Measurements from ENCODE around the gene ASB1. TPM values are rescaled to one million over a fixed set of nuclear protein-coding genes. Genes with fewer than 3 reads are reported as not detected.

Gene ASB1
- total RNA-seq, 1 donor from 2014 or later = 29.7 TPM

DNA sequence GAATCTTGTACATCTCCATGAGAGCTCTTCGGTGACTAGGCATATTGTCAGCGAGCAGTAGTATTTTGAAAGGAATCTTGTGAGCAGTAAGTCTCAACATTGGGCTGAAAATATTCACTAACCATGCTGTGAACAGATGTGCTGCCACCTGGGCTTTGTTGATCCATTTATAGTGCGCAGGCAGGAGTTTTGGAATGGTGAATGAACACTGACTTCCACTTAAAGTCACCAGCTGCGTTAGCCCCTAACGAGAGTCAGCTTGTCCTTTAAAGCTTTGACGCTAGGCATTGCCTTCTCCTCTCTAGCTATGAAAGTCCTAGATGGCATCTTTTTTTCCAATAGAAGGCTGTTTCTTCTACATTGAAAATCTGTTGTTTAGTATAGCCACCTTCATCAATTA, 4.1 kb downstream of the ASB1 start:
- TF ChIP-seq CTCF (conservative IDR thresholded peaks at IDR 0.05; ENCODE audit: low read depth, low read length) = no peak
- no peak overlapping the region for H3K4me3 ChIP-seq (ENCODE audit: low read depth, low read length)
- DNase-seq (ENCODE audit: low read depth) = no peak

DNA sequence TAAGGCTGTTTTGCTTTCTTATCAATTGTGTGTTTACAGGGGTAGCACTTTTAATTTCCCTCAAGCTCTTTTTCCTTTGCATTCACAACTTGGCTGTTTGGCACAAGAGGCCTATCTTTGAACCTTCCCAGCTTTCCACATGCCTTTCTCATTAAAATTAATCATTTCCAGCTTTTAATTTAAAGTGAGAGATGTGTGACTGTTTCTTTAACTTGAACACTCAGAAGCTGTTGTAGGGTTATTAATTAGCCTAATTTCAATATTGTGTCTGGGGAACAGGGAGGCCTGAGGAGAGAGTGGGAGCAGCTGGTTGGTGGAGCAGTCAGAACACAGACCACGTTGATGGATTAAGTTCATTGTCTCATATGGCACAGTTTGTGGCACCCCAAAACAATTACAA, 4.7 kb downstream of the ASB1 start:
- DNase-seq (ENCODE audit: low read depth) = no peak
- TF ChIP-seq CTCF (conservative IDR thresholded peaks at IDR 0.05; ENCODE audit: low read depth, low read length) = no peak
- no peak overlapping the region for H3K4me3 ChIP-seq (ENCODE audit: low read depth, low read length)

DNA sequence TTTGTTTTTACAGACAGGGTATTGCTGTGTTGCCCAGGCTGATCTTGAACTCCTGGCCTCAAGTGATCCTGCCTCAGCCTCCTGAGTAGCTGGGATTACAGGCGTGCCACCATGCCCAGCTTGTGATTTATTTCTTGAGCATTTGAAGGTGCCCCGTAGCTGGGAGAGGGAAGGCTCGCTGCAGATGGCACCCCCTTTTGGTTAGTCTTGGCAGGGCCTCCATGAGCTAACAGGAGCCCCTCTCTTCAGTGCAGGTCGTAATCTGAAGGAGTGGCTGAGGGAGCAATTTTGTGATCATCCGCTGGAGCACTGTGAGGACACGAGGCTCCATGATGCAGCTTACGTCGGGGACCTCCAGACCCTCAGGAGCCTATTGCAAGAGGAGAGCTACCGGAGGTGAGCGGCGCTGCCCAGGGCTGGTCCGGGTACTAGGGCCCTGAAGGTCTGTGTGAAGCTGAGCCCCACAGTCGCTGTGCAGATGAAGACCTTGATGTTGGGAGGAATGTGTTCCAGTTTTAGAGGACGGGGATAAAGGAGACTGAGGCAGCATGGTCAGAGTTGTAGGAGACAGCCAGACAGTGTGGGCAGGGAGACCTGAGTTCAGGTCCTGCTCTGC, 6.7 kb downstream of the ASB1 start:
- no peak overlapping the region for H3K4me3 ChIP-seq (ENCODE audit: low read depth, low read length)
- TF ChIP-seq CTCF (conservative IDR thresholded peaks at IDR 0.05; ENCODE audit: low read depth, low read length) = no peak
- no peak for DNase-seq (ENCODE audit: low read depth)

GRCh38 chr2:238433941-238434845, 7.5 kb downstream of the ASB1 start:
- H3K4me3 ChIP-seq (ENCODE audit: low read depth, low read length) = no peak overlapping the region
- TF ChIP-seq CTCF (conservative IDR thresholded peaks at IDR 0.05; ENCODE audit: low read depth, low read length) = no peak
- DNase-seq (ENCODE audit: low read depth) = no peak

DNA sequence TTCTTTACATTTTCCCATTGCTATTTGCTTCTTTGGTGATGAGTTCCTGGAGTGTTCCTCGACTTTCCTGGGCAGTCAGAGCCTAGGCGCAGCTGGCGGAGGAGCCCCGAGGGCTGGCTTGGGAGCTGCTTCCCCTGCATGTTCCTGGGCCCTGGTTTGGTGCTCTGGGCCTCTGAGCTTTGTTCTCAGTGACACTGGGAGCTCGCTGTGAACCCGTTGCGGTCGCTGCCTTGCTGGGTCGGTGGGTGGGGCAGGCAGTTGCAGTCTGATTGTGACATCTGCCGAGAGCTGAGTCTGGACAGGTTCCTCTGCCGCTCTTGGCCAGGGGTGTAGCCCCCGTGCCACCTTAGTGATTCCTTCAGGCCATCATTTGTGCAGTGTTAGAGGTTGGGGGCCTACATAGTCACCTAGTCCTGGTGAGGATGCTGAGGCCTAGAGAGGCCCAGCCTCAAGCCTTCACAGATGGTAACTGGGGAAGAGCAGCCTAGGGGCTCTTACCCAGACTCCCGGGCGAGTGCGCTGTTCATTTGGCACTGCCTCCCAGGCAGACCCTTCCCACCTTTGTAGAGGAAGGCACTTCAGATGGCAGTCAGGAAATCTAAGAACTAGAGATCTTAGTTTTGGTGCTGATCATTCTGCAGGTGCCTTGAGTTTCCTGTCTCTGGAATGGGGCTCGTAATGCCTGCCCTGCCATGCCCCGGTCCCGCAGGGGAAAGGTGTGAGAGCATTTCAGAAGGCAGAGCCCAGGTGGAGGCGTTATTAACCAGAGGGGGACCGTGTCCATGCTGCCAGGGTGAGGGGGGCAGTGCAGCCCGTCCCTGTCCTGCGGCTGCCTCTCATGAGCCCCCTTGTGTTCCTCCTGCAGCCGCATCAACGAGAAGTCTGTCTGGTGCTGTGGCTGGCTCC, 8.4 kb downstream of the ASB1 start:
- DNase-seq (ENCODE audit: low read depth) = no peak
- H3K4me3 ChIP-seq (ENCODE audit: low read depth, low read length) = no peak overlapping the region
- TF ChIP-seq CTCF (conservative IDR thresholded peaks at IDR 0.05; ENCODE audit: low read depth, low read length) = no peak

DNA sequence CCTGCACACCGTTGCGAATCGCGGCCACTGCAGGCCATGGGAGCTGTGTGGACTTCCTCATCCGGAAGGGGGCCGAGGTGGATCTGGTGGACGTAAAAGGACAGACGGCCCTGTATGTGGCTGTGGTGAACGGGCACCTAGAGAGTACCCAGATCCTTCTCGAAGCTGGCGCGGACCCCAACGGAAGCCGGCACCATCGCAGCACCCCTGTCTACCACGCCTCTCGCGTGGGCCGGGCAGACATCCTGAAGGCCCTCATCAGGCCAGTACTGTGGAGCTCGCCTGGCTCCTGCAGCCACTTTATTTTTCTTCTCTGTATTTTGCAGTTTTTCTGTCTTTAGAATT, 9.0 kb downstream of the ASB1 start:
- no peak for DNase-seq (ENCODE audit: low read depth)
- TF ChIP-seq CTCF (conservative IDR thresholded peaks at IDR 0.05; ENCODE audit: low read depth, low read length) = no peak
- no peak overlapping the region for H3K4me3 ChIP-seq (ENCODE audit: low read depth, low read length)

All from epithelial cell of proximal tubule (primary cell).